PC-9 (cell line): ENCODE data around the gene SND1. TPM values are rescaled to one million over a fixed set of nuclear protein-coding genes. Genes with fewer than 3 reads are reported as not detected.

ENCODE experiments used
- BruUV-seq: library from RNA; stranded (reverse); fragments of 400-500 nt; replicated peaks from 2 replicates; lab custom pipeline; 2021; lab: Mats Ljungman, UMichigan
- CTCF ChIA-PET: fragments of 300-600 bp; sonication (Branson Sonifier 250); formaldehyde crosslinking; loops from one replicate; lab custom pipeline; 2022; ENCODE audit warnings: antibody characterized with exemption; lab: Charles Lee
- POLR2A ChIA-PET: fragments of 300-600 bp; sonication (Branson Sonifier 250); formaldehyde crosslinking; loops from one replicate; lab custom pipeline; 2022; ENCODE audit warnings: antibody characterized with exemption; ENCODE audit not compliant: unreplicated experiment; lab: Charles Lee
- DNase-seq, 2 experiments: peaks; one replicate each; pipeline versions ENCODE4 v3.0.0 to v3.0.0-alpha.2; 2015 to 2022; ENCODE audit warnings: mixed read lengths in 1 of 2
- H2AFZ ChIP-seq: fragments of 200-600 bp; sonication (generic); 2 replicates; pipeline ENCODE4 v1.8.1; 2017; ENCODE audit warnings: antibody characterized with exemption
- H3F3A ChIP-seq: fragments of 200-600 bp; sonication (generic); 2 replicates; pipeline ENCODE4 v1.8.1; 2017; ENCODE audit warnings: antibody characterized with exemption, mild to moderate bottlenecking, low read depth; ENCODE audit not compliant: insufficient read depth
- H3K27ac ChIP-seq: fragments of 200-600 bp; sonication (generic); 2 replicates; pipeline ENCODE4 v1.6.1; 2016; ENCODE audit warnings: mixed run types
- H3K27me3 ChIP-seq: fragments of 200-600 bp; sonication (generic); 2 replicates; pipeline ENCODE4 v1.6.1; 2016; ENCODE audit warnings: low read depth, mixed run types; ENCODE audit not compliant: insufficient read depth
- H3K36me3 ChIP-seq: fragments of 200-600 bp; sonication (generic); 2 replicates; pipeline ENCODE4 v1.6.1; 2016; ENCODE audit warnings: low read depth, mixed run types
- H3K4me1 ChIP-seq: fragments of 200-600 bp; sonication (generic); replicated peaks from 2 replicates; pipeline ENCODE4 v1.6.1; 2016; ENCODE audit warnings: mixed run types; ENCODE audit not compliant: insufficient read depth
- H3K4me2 ChIP-seq: fragments of 200-600 bp; sonication (generic); 2 replicates; pipeline ENCODE4 v1.6.1; 2017; ENCODE audit warnings: mixed run types
- H3K4me3 ChIP-seq: fragments of 200-600 bp; sonication (generic); 2 replicates; pipeline ENCODE4 v1.6.1; 2016; ENCODE audit warnings: mixed run types
- H3K79me2 ChIP-seq: fragments of 200-600 bp; sonication (generic); 2 replicates; pipeline ENCODE4 v1.6.1; 2017; ENCODE audit warnings: low read depth, mixed run types
- H3K9me2 ChIP-seq: fragments of 200-600 bp; sonication (generic); 2 replicates; pipeline ENCODE4 v1.8.1; 2017; ENCODE audit warnings: mild to moderate bottlenecking; ENCODE audit not compliant: insufficient read depth
- H3K9me3 ChIP-seq: fragments of 200-600 bp; sonication (generic); 2 replicates; pipeline ENCODE4 v1.8.1; 2016; ENCODE audit warnings: low read depth; ENCODE audit not compliant: insufficient read depth
- H4K20me1 ChIP-seq: fragments of 200-600 bp; sonication (generic); 2 replicates; pipeline ENCODE4 v1.8.1; 2017; ENCODE audit not compliant: insufficient read depth
- CTCF ChIP-seq: fragments of 200-600 bp; sonication (generic); conservative IDR thresholded peaks from 2 replicates; pipeline ENCODE4 v1.6.1; 2017; ENCODE audit warnings: mixed run types, antibody characterized with exemption, mild to moderate bottlenecking, moderate library complexity
- EZH2 ChIP-seq: fragments of 200-600 bp; sonication (generic); IDR thresholded peaks from 2 replicates; pipeline ENCODE4 v1.8.0; 2017; ENCODE audit warnings: antibody characterized with exemption, low read depth
- intact Hi-C: fragments of 100-400 bp; cut with micrococcal nuclease; formaldehyde crosslinking; loops from one replicate; pipeline ENCODE4 v1.10.0; 2022; ENCODE audit not compliant: unreplicated experiment
- total RNA-seq: library from RNA; stranded (reverse); gene quantifications from 2 replicates; pipeline ENCODE4 v1.2.3, GENCODE V29; 2021

Gene SND1
- total RNA-seq, 1 experiment from 2014 or later, result 273 TPM

- no peak overlapping the region for H3K27ac ChIP-seq
- H3K36me3 ChIP-seq, result no peaks in the 10 kb centered on the region
- no peak for DNase-seq
- H3K27me3 ChIP-seq, result no peaks in the 10 kb centered on the region
- H3K4me3 ChIP-seq, result no peak overlapping the region
- intact Hi-C loops, result no loop called here
- H3K4me1 ChIP-seq, result no peaks in the 10 kb centered on the region
- H3K79me2 ChIP-seq, result no peaks in the 10 kb centered on the region
- H3K9me3 ChIP-seq, result no peaks in the 10 kb centered on the region
- H3K9me2 ChIP-seq, result no peaks in the 10 kb centered on the region
- ChIA-PET POLR2A (no interaction called here), CTCF (no interaction called here)
- no peak overlapping the region for H3K4me2 ChIP-seq
- no peaks in the 10 kb centered on the region for H3F3A ChIP-seq
- BruUV-seq, result no TSS peak
- no peak for TF ChIP-seq CTCF
- TF ChIP-seq EZH2, result no peak
- no peaks in the 10 kb centered on the region; the same call in 1 of the 2 replicates for H4K20me1 ChIP-seq
- no peak overlapping the region for H2AFZ ChIP-seq
These were observed 438.5 kb downstream of the SND1 start for GRCh38 chr7:128090492-128090891.

GRCh38 chr7:128091106-128091505, 439.1 kb downstream of the SND1 start:
- no peaks in the 10 kb centered on the region for H3K27me3 ChIP-seq
- H4K20me1 ChIP-seq, result no peaks in the 10 kb centered on the region; the same call in 1 of the 2 replicates
- H2AFZ ChIP-seq, result no peak overlapping the region
- H3K9me2 ChIP-seq, result no peaks in the 10 kb centered on the region
- no peaks in the 10 kb centered on the region for H3K9me3 ChIP-seq
- no peaks in the 10 kb centered on the region for H3K4me1 ChIP-seq
- DNase-seq, result no peak
- no peak overlapping the region for H3K27ac ChIP-seq
- no peaks in the 10 kb centered on the region for H3F3A ChIP-seq
- ChIA-PET POLR2A (no interaction called here), CTCF (no interaction called here)
- TF ChIP-seq EZH2 (no peak), CTCF (no peak)
- H3K36me3 ChIP-seq, result no peaks in the 10 kb centered on the region
- BruUV-seq, result no TSS peak
- intact Hi-C loops, result no loop called here
- no peaks in the 10 kb centered on the region for H3K79me2 ChIP-seq
- H3K4me2 ChIP-seq, result no peak overlapping the region
- H3K4me3 ChIP-seq, result no peak overlapping the region

- H2AFZ ChIP-seq, result no peak overlapping the region
- H3K9me3 ChIP-seq, result no peaks in the 10 kb centered on the region
- ChIA-PET CTCF (no interaction called here), POLR2A (no interaction called here)
- BruUV-seq, result TSS peak; percentile 37
- H3K4me1 ChIP-seq, result no peaks in the 10 kb centered on the region
- H3K9me2 ChIP-seq, result no peaks in the 10 kb centered on the region
- no peaks in the 10 kb centered on the region for H3F3A ChIP-seq
- no peak overlapping the region for H3K4me3 ChIP-seq
- no peak for DNase-seq
- TF ChIP-seq EZH2 (no peak), CTCF (no peak)
- H3K4me2 ChIP-seq, result no peak overlapping the region
- no peaks in the 10 kb centered on the region for H3K27me3 ChIP-seq
- no peaks in the 10 kb centered on the region; the same call in 1 of the 2 replicates for H4K20me1 ChIP-seq
- no peaks in the 10 kb centered on the region for H3K36me3 ChIP-seq
- no peak overlapping the region for H3K27ac ChIP-seq
- intact Hi-C loops, result no loop called here
- no peaks in the 10 kb centered on the region for H3K79me2 ChIP-seq
These were observed 440.2 kb downstream of the SND1 start for GRCh38 chr7:128092221-128092620.
